ENCODE data around the gene ADCY1.

ADCY1 gene

DNA sequence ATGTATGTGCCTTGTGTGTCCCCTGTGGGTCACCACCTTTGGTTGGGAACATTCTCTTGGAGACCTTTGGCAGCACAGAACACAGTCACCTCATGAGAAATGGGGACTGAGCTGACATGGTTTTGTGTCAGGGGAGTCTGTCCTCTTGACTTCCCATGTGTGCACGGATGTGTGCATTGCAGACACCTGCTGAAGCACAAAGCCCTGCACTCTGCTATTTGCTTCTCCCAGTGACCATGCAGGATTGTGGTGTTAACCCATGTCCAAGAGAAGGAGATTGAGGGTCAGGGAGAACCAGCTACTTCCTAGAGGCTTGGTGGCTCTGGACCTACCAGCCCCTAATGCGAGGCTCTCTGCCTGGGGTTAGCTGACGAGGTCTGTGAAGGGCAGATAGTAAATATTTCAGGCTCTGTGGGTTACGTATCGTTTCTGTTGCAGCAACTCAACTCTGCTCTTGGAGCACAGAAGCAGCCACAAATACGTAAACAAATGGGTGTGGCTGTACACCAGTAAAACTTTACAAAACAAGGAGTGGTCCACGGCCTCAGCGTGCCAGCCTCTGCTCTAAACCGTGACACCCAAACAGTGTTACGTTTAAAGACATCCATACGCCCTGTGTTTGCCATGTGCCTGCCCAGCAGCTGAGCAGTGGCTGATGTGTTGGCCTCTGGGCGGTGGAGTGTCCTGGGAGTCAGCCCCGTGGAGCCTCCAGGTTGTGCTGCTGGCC lies 51.7 kb downstream of the ADCY1 start:
- no peak for FAIRE-seq

DNA sequence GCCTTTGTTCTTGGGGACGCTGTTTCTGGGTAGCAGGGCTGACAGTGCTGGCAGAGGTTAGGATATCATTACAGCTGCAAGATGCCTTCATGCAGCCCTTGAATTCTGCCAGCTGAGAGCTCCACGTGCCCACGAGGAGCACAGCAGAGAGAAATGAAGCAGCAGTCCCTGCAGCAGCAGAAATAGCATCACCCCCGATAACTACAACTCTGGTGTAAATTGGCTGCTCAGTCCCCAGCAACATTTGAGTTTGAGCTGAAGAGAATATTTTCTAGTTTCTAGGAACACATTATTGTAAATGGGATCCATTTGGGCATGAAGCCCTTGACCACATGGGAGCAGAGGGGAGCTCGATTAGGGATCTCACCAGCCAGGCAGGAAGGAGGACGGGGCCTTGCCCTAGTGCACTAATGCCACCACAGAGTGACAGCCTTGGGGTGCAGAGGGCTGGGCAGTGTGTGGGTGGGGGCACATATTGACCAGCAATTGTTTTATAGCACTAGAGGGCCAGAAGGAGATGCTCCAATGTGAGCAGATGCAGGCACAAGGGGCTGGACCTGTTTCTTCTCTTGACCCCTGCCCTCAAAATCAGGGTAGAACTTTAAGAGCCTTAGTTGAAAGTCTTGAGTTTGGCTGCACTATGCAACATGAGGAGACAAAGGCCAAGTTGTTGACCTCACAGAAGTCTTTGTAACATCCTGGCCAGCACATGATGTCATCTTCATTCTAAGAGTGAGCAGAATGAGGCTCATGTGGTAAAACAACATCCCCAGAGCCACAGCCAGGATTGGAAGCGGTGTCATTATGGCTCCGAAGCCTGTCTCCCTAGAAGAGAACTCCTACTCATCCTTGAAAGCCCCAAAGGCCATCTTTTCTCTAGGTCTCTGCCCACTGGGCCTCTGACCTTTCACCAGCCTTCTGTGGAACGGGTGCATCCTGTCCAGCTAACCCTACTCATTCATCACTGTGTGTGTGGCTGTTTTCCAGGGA lies 52.6 kb downstream of the ADCY1 start:
- no peak for FAIRE-seq

GRCh38 chr7:45627691-45628456 lies 53.7 kb downstream of the ADCY1 start:
- no peak for FAIRE-seq

DNA sequence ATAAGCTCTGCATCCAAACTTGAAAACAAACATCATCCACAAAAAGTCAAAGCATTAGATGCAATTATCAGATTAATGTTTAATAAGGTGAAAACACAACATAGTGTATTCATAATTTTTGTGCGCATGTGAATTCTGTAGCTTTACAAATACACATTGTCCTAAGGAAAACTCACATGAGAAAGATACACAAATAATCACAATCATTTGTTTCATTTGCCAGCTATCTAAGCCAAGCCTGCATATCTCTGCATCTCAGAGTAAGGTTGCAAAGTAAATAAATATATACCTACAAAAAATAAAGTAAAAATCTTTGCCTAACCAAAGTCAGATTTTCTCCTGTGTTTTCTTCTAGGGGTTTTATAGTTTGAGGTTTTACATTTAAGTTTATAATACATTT lies 57.4 kb downstream of the ADCY1 start:
- FAIRE-seq: no peak

GRCh38 chr7:45636733-45637132 lies 62.6 kb downstream of the ADCY1 start:
- no peak for FAIRE-seq

GRCh38 chr7:45638916-45639315 lies 64.7 kb downstream of the ADCY1 start:
- FAIRE-seq: no peak

DNA sequence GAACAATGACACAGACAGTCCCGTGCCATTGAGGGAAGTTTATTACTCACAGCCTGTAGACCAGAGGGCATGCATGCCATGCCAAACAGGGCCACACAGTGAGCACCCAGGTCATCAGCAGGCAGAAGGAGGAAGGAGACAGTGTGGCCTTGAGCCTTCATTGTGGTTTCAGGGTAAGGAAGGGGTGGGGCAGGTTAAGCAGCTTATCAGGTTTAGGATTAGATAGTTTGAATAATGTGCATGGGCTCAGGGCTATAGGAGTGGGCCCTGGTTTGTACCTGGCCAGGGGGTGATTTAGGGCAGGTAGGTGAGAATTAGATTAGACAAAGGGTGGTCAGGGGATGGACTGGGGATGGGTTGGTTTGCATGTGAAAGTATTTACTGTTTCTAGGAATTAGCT lies 67.9 kb downstream of the ADCY1 start:
- no peak for FAIRE-seq

DNA sequence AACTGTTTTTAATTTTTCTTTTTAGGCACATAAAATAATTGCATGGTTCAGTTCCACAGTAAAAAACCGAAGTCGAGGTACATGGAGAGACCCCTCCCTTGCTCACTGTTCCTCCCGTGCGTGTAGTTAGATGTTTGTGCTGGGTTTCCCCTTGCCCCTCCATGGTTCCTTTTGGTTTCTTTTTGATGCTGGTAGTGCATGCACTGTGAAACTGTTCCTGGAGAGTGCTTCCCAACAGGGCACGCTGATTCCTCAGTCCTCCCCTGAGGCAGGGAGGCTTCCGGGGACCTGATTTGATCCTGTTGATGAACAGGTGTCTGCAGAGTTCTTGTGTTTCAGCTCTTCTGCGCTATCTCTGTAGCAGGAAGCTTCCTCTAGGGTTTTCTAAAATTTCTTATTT lies 69.5 kb downstream of the ADCY1 start:
- FAIRE-seq: no peak

GRCh38 chr7:45644237-45644636 lies 70.1 kb downstream of the ADCY1 start:
- FAIRE-seq: no peak

DNA sequence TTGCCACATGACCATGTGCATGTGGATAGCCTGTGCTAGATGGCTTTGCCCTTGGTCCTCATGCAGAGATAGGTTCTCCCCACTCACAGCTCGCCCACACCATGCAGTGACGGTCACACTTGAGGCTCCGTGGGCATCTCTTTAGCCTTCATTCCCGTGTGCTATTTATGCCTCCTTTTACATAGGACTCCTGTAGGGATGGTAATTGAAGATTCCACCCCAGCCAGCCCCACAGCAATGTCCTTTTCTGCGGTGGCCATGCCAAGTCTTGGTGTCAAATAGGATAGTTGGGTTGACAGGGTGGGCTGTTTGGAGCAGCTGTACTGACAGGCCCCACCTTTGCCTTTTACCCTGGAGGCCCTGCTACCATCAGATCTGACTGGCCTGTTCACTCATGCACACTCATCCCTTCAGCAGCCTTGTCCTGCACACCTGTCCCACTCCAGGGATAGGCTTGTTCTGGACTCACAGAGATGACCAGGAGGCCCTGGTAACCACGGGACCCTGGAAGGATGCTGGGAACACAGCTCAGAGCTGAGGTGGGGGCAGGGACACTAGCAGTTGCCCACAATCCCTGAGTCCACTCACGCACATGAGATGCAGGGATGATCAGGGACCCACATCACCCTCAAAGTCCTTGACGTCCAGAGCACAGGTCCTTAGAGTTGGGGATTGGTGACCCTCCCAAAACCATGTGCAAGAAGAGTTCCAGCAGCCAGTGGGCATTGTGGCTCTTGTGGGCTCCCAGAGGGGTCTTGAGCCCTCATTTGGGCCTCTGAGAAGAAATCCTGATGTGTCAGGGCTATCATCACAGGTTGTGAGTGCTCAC lies 71.2 kb downstream of the ADCY1 start:
- FAIRE-seq: no peak

GRCh38 chr7:45646207-45646821 lies 72.1 kb downstream of the ADCY1 start:
- no peak for FAIRE-seq

- no peak for FAIRE-seq
Measured at GRCh38 chr7:45646996-45647825, 73.0 kb downstream of the ADCY1 start.

- FAIRE-seq: no peak
Measured at GRCh38 chr7:45647967-45648670, 74.0 kb downstream of the ADCY1 start.

GRCh38 chr7:45648671-45648995 lies 74.5 kb downstream of the ADCY1 start:
- no peak for FAIRE-seq

- no peak for FAIRE-seq
Measured at GRCh38 chr7:45649560-45650346, 75.6 kb downstream of the ADCY1 start.

- no peak for FAIRE-seq
Measured at GRCh38 chr7:45650404-45651394, 76.5 kb downstream of the ADCY1 start.

- no peak for FAIRE-seq
Measured at GRCh38 chr7:45651540-45651939, 77.4 kb downstream of the ADCY1 start.

GRCh38 chr7:45652630-45653029 lies 78.5 kb downstream of the ADCY1 start:
- no peak for FAIRE-seq
